Eye (tissue), 1 donor: ENCODE results near the gene ZBTB7C.

ENCODE experiments used
- DNase-seq: peaks from one replicate; pipeline ENCODE4 v3.0.0-alpha.2; 2015

Gene ZBTB7C

GRCh38 chr18:48320639-48320945 lies 88.6 kb downstream of the ZBTB7C start:
- DNase-seq: no peak

- no peak for DNase-seq
Measured at GRCh38 chr18:48319801-48320638, 89.2 kb downstream of the ZBTB7C start.

- peak; percentile 48 for DNase-seq
Measured at GRCh38 chr18:48318436-48318835, 90.7 kb downstream of the ZBTB7C start.

GRCh38 chr18:48317781-48318381 lies 91.3 kb downstream of the ZBTB7C start:
- DNase-seq: no peak

GRCh38 chr18:48316177-48316576 lies 93.0 kb downstream of the ZBTB7C start:
- no peak for DNase-seq

GRCh38 chr18:48314690-48315089 lies 94.5 kb downstream of the ZBTB7C start:
- DNase-seq: peak; percentile 91

GRCh38 chr18:48313792-48314191 lies 95.4 kb downstream of the ZBTB7C start:
- peak; percentile 54 for DNase-seq

GRCh38 chr18:48312066-48312465 lies 97.1 kb downstream of the ZBTB7C start:
- no peak for DNase-seq

GRCh38 chr18:48310999-48311398 lies 98.2 kb downstream of the ZBTB7C start:
- DNase-seq: no peak

- no peak for DNase-seq
Measured at GRCh38 chr18:48310353-48310752, 98.8 kb downstream of the ZBTB7C start.

- DNase-seq: no peak
Measured at GRCh38 chr18:48308755-48309575, 100.2 kb downstream of the ZBTB7C start.

- no peak for DNase-seq
Measured at GRCh38 chr18:48308027-48308635, 101.1 kb downstream of the ZBTB7C start.

- DNase-seq: no peak
Measured at GRCh38 chr18:48306838-48307237, 102.3 kb downstream of the ZBTB7C start.

GRCh38 chr18:48304906-48305693 lies 104.1 kb downstream of the ZBTB7C start:
- no peak for DNase-seq

GRCh38 chr18:48303883-48304282 lies 105.3 kb downstream of the ZBTB7C start:
- no peak for DNase-seq

GRCh38 chr18:48302736-48303135 lies 106.4 kb downstream of the ZBTB7C start:
- no peak for DNase-seq

- no peak for DNase-seq
Measured at GRCh38 chr18:48300463-48300961, 108.7 kb downstream of the ZBTB7C start.

- no peak for DNase-seq
Measured at GRCh38 chr18:48297139-48297538, 112.0 kb downstream of the ZBTB7C start.

- DNase-seq: no peak
Measured at GRCh38 chr18:48296581-48296980, 112.6 kb downstream of the ZBTB7C start.

GRCh38 chr18:48295586-48296311 lies 113.4 kb downstream of the ZBTB7C start:
- peak; percentile 72 for DNase-seq

GRCh38 chr18:48294899-48295585 lies 114.1 kb downstream of the ZBTB7C start:
- no peak for DNase-seq
